GM18508 (cell line): ENCODE data around the gene UNG.
"Not testable (repeated sequence)": the region's sequence is repeated elsewhere in the genome, so short reads cannot be mapped to it uniquely, and the experiment has no call there.

Experiments
- ATAC-seq: cut with Tn5 transposase; IDR thresholded peaks from one replicate; pipeline ENCODE4 v1.9.1; 2021; ENCODE audit warnings: moderate number of reproducible peaks; ENCODE audit not compliant: insufficient read depth, unreplicated experiment

The UNG gene

DNA sequence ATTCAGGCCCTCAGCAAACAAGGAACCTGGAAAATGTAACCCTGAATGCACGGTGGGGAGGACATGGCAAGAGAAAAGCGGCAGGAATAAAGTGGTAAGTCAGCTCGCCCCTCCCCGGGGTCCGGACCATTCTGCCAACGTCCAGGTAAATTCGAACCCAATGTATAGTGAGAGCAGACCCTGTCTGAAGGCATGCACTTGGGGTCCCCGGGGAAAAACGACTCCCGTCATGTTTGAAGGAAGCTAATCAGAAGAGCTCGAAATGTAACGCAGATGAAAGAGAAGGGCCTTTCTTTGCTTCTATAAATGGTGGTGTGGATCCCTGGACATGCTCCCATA, 19.2 kb downstream of the UNG start:
- no peak for ATAC-seq

DNA sequence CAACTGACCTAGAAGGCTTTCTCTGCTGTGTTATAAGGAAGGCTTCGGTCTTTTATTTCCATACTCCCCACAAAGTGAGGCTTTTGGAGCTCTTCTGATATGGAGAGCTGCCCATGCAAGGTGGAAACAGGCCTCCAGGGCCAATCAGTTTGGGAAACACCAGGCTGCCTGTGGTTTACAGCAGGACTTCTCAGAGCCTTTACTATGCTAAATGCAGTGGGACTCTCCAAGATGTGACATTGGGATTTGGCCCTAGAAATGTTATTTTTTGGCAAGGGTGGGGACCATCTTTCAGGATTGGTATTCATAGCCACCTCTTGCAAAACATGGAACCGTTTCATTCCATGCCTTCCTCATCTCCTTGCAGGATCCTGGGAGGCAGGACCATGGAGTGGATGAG, 22.7 kb downstream of the UNG start:
- ATAC-seq = no peak

DNA sequence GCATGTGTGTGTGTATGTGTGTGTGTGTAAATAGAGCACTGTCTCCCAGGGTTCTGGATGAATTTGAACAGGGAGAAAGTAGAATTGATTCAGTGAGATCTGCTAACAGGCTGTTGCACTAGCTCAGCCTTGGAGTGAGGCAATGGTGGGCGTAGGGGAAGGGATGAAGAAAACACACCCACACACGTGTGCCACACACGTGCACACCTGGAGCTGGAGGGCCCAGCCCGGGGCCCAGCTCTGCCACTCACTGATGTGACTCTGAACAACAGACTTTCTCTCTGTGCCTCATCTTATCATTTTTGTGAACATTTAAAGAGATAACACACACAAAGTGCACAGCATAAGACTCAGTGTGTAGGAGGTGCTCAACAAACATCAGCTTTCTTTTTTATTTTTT, 23.2 kb downstream of the UNG start:
- ATAC-seq = no peak

DNA sequence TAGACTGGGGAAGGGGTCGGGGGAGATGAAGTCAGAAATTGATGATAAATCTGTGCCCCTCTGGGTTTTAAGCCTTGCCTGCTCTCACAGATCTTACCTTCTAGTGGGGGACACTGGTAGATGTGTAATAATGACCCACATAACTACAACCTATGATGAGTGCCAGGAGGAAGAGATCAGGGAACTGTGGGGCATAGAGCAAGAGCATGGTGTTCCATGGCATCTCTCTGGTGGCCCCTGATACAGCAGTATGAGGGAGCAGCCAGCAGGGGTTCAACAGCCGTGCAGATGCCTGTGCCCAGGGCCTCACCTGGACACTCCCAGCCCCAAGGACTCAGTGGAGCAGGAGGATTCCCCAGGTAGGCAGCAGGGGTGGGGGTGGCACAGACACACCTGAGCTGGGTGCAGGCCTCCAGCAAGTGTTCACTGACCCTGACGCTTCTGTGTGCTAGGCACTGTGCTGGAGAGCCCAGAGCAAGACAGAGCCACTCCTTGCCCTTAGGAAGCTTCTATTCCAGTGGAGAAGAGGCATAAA, 24.0 kb downstream of the UNG start:
- ATAC-seq = no peak

DNA sequence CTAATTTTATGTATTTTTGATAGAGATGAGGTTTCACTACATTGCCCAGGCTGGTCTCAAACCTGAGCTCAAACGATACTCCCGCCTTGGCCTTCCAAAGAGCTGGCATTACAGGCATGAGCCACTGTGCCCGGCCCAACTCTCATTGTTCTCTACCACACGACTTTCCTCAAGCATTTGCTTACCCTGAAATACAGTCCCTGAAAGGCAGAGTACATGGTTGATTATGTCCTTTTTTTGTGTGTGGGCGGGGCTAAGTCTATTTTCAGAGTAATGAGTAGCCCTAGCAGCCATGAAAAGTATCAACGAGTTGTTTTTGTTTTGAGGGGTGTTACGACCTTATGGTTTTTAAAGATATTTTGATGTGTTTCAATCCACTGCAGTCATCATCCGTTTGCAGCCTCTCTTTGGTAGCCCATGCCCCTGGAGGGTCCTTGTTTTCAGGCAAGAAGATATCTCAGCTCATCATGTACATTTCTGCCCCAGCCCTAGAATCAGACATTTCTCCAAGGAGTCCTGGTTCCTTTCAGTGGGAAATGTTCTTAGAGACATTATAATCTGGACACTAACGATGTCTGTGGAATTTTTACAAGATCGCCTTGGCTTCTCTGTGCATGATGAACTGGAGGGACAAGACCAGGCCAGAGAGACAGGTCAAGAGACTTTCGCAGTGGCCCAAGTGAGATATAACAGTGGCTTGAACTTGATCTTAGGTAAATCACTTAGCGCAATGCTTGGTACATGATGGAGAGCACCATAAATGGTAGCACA, 27.7 kb downstream of the UNG start:
- ATAC-seq = no peak

DNA sequence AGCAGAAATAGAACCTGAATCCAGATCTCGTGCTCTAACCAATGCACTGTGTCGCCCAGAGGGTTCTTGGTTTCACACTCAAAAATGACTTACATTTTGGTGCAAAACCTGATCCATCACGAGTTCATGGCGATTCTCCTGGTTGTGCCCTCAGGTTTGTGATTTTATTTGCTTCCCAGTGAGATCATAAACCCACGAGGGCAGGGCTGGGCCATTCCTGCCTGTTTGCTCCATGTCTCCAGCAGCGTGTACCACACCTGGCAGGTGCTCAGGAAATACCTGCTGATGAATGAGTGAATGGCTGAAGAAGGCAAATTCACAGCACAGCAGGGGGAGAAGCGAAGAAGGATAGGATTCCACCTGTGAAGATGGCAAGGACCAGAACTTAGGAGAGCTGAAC, 28.4 kb downstream of the UNG start:
- no peak for ATAC-seq

DNA sequence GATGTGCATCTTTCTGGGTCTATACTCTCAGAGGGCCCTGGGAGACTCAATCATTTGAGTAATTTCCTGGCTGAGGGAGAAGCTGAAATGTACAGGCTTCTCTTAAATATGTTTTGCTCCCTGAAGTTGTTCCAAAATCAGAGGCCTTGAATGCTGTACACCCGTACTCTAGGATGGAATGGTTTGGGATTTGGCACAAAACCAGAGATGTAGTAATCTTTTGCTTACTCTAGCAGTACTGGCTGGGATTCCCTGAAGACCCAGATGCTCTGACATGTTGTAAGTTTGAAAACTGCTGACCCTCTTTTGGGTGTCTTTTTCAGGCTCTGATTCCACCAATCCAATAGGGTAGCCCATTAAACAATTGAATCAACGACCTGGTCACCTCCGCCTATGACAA, 29.4 kb downstream of the UNG start:
- no peak for ATAC-seq

DNA sequence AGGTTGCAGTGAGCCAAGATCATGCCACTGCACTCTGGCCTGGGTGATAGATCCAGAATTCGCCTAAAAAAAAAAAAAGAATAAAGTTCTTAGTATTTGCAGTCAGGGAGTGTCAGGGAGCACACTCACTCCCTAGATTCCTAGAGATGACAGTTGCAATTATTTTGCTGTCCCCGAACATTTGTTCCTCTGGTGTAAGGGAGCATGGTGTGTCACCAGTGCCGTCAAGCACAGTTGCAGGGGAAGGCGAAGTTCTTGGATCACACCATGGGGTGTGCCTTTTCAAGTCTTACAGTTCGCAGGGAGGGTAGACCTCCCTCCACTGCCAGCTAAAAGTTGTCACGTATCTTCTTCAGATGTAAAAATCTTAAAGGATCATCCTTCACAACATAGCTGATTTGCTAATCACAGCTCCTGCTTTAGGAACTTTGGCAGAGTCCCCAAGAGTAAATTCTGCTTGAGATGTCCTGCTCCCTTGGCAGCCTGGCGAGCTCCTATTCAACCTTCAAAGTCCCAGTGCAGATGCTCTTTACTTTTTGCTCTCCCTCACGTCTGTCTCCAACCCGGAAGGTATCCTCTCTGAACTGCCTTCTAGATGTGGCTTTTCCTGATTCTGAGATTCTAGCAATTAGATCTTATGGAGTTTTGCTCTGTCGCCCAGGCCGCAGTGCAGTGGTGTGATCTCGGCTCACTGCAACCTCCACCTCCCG, 30.3 kb downstream of the UNG start:
- no peak for ATAC-seq

DNA sequence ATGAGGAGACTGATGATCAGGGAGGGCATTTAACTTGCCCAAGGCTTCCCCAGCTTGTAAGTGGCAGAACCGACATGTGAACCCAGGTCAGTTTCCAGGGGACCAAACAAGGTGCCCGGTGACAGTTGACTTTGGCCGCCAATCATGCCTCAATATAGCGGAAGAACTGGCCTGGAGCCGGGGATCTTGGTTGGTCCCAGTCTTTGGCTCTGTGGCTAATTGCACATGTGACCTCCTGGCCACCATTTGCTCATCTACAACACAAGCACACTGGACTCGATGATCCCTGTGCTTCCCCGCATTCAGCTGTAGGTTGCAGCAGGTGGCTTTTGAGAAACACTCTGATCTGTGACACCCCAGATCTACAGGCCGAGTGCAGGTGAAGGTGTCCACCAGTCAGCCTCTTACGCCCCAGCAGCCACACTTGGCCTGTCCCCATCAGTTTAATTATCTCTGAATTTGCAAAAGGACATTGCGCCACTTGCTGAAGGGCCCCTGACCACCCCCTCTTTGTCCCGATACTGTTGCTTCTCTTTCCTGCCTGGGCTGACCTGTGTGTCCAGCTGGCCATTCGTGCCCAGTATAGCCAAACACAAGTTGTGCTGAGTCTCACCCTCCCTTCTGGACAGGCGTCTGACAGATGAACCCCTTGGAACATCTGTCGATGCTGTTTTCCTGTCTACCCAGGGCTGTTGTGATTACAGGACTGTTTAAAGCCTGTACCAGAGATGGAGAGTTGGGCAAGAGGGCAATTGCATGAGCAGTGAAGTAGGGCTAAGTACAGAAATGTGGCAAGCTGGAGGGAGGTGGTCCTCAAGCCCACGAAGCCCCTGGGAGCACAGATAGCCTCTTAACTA, 33.1 kb downstream of the UNG start:
- ATAC-seq = no peak

DNA sequence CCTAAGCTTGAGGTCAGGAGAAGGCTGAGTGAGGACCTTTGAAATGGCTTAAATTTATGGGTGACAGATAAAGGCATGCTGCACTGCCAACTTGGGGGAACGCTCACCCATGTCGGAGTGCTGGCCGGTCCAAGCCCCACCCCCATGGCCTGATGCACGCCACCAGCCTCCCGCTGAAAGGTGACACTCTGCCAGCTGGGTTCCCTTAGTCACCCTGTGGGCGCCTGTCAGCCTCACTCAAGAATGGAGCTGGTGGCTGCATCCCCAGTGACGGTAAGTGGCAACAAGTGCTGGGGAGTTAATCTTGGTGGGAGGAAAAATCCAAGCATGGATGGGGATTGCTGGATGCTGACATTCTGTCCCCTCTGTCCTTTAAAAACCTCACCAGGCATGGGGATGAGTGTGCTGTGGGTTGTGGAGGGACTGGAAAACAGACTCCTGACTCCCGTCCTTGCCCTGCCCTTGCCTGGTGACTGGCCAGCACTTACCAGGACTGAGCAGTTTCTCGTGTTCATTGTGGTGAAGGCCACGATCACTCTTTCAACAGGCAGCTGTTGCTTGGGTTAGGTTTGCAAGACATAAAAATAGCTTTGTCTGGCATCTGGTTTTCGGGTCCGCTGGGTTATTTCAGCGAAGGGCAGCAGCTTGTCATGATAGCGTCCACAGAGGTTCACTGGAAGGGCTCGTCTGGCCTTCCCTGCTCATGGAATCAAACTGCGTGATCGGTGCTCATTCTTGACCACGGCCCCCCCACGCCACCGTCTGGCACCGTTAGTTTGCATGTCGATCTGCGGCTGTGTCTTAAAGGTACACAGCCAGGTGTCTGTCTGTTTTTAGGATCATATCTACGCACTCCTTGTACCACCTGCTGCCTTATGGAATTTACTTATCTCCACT, 34.0 kb downstream of the UNG start:
- no peak for ATAC-seq

DNA sequence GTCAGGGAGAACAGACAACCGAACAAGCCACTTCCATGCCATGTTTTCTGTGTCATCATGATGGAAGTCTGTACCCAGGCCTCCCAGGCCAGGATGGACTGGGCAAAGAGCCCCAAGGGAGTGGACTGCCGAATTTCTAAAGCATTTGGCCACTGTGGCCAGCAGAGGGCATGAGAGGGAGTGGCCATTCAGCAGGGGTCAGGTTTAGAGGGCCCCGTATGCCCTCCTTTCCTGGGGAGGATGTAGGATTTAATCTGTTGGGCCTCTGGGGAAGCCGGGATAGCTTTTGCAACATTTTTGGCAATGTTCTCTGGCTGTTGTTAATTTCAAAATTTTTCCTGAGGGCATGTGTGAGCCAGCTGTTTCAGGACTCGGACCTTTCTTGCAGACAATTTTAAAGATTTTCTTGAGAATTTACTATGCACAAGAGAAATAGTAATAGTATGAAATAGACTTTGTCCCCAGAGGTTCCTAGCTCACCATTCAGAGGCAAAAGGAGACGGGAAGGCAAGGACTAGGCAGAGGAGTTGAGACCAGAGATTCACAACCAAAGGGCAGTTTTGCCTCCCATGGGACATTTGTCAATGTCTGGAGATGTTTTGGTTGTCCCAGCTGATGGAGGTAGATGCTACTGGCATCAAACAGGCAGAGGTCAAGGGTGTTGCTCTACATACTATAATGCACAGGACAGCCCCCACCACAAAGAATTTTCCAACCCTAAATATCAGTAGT, 37.0 kb downstream of the UNG start:
- no peak for ATAC-seq

DNA sequence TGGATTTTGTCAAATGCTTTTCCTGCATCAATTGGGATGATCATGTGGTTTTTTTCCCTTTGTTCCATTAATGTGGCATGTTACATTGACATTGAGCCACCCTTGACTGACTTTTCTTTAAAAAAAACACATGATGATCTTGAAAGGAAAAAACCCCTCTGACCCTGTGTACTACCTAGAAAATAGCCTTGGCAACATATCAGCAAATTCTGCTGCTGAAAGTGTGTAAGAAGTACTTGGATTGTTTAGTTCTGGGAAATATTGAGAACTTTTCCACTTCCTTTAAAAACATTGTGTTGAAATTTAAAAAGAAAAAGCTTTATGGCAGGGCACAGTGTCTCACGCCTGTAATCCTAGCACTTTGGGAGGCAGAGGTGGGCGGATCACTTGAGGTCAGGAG, 39.7 kb downstream of the UNG start:
- ATAC-seq = no peak

DNA sequence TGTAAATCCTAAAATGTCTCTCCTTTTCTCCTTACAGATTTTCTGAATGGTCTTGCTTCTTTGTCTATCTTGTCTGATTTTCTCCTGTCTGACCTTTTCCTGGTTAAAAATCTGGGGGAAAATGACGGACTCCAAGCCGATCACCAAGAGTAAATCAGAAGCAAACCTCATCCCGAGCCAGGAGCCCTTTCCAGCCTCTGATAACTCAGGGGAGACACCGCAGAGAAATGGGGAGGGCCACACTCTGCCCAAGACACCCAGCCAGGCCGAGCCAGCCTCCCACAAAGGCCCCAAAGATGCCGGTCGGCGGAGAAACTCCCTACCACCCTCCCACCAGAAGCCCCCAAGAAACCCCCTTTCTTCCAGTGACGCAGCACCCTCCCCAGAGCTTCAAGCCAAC, 42.0 kb downstream of the UNG start:
- no peak for ATAC-seq

DNA sequence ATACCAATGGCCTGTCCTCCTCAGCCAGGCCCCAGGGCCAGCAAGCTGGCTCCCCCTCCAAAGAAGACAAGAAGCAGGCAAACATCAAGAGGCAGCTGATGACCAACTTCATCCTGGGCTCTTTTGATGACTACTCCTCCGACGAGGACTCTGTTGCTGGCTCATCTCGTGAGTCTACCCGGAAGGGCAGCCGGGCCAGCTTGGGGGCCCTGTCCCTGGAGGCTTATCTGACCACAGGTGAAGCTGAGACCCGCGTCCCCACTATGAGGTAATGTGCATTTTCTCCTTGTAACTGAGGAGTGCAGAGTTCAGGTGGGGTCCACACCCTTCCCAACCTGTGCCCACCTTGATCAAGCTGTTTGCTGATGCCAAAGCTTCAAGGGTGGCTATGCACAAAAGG, 42.4 kb downstream of the UNG start:
- no peak for ATAC-seq

DNA sequence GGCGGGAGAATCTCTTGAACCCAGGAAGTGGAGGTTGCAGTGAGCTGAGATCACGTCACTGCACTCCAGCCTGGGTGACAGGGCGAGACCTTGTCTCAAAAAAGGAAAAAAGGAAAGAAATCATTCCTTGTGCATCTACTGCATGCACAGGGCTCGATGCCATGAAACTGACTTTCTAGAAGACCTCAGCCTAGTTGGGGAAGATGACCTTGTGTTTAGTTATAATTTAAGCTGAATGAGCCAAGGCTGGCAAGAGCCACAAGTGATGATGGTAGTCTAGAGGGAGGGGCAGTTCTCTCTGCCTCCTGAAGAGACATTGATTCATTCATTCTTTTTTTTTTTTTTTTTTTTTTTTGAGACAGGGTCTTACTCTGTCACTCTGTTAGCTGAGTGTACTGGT, 43.2 kb downstream of the UNG start:
- ATAC-seq = no peak

DNA sequence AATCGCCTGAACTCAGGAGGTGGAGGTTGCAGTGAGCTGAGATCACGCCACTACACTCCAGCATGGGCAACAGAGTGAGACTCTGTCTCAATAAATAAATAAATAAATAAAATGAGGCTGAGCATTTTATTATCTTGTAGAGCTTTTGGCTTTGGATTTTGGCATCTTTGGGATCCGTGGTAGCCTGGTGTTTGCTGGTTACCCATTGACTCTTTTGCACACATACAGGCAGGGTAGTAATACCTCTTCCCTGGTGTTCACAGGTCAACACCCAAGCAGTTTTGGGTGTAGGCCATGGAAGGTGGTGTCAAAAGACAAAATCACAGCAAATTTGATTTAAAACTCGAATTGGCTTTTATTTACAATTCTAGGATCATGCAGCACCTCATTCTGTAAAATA, 46.8 kb downstream of the UNG start:
- no peak for ATAC-seq

DNA sequence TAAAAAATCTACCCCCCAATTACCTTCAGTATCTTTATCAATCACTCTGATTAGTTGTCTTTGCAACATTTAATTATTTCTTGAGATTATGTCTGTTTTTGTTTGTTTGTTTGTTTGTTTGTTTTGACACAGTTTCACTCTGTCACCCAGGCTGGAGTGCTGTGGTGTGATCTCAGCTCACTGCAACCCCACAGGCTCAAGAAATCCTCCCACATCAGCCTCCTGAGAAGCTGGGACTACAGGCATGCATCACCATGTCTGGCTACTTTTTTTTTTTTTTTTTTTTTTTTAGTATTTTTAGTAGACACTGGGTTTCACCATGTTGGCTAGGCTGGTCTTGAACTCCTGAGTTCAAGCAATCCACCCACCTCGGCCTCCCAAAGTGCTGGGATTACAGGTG, 49.7 kb downstream of the UNG start:
- ATAC-seq = not testable (repeated sequence)

DNA sequence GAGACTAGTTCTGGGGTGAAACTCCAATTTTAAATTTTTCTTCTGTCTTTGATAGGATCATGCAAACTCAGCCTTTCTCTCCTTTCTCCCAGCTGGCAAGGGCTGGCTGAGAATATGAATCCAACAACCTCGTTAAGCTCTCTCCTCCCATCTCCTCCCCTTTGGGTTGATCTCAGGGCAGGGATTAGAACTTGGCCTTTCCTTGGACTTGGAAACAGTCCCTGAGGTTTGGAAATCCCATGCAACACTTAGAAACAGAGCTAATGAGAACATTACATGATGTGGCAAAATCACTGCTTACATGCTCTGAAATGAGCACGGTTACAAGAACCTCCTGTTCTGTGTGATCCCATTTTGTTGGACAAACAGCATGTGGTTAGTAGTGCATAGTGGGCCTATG, 50.6 kb downstream of the UNG start:
- ATAC-seq = no peak

DNA sequence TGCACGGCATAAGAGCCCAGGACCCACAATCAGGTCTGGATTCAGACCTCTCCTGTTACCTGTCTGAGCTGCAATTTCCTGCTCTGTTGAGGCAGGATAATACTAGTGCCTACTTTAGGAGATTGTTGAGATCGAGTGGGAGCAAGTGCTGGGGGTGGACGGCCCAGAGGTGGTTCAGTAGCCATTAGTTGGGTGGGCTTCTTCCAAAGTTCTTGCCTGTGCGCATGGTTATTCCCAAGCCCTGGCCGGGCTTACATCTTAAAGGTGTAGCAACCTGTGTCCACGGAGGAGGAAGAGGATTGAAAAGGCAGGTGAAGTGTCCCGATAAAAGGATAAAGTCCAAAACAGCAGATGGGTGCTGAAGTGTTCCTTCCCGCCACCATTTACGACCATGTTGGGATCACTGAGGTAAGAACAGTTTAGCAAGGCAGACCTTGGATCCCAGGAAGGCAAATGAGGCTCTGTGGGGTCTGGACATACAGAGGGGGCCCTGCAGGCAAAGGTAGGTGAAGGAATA, 52.8 kb downstream of the UNG start:
- ATAC-seq = no peak
